ENCODE measurements around the gene IFT88. TPM values are rescaled to one million over a fixed set of nuclear protein-coding genes. Genes with fewer than 3 reads are reported as not detected.

IFT88 gene
- total and polyA plus RNA-seq, 2 of the 4 experiments (the other 2 are of a cell fraction): 5.5 to 8.6 TPM

- in situ Hi-C loops (cut with MboI; ENCODE audit: low sequenced_read_pairs): loop anchor here (10.0 to 25.0 kb wide), 2 partner anchors 195 to 513 kb away; partner anchors contain the start of gene GJB2
- no peak overlapping the region for H3K18ac ChIP-seq (ENCODE audit: low read depth, low read length)
- H2BK20ac ChIP-seq (ENCODE audit: low read depth, low read length): no peak overlapping the region
- no peaks in the 10 kb centered on the region for H3K36me3 ChIP-seq (ENCODE audit: control insufficient read depth, insufficient read depth, low read length)
- H3K27me3 ChIP-seq (ENCODE audit: control insufficient read depth, insufficient read depth, low read length): 0 out of 2 replicates have a peak, but pooled peaks cover 2% of the 10 kb centered on the region
- 100% methylated on average over 5 of the region's 6 CpGs; no CpG with 5 or more reads in 1 of the 2 experiments for WGBS, 2 experiments (ENCODE audit: extremely low coverage in 2 of 2, insufficient read length in 1 of 2)
- no peak overlapping the region for H2AK9ac ChIP-seq (replicated peaks; ENCODE audit: low read depth, low read length, poor library complexity)
- ATAC-seq (ENCODE audit: low read depth) (no peak), DNase-seq (peak; percentile 49)
- H2BK120ac ChIP-seq (ENCODE audit: low read depth, low read length): no peak overlapping the region
- H4K8ac ChIP-seq (ENCODE audit: low read depth in 2 of 2, low read length in 2 of 2): no peak overlapping the region
- H2AFZ ChIP-seq (replicated peaks; ENCODE audit: low read length, poor library complexity): no peak overlapping the region
- peaks cover 4% of the 10 kb centered on the region; the same call in 1 of the 2 replicates for H3K4me1 ChIP-seq (ENCODE audit: control insufficient read depth, insufficient read depth, low read length)
- H3K4me3 ChIP-seq (ENCODE audit: insufficient read depth, low read depth, low read length): no peak overlapping the region
- H3K9me3 ChIP-seq (ENCODE audit: control insufficient read depth, insufficient read depth, low read length): no peaks in the 10 kb centered on the region
- no peak overlapping the region for H3K4ac ChIP-seq (ENCODE audit: low read depth, low read length)
- H4K20me1 ChIP-seq (ENCODE audit: insufficient read depth, low read length): no peaks in the 10 kb centered on the region
- H3K27ac ChIP-seq (ENCODE audit: insufficient read depth, low read length): no peak overlapping the region
- H3K14ac ChIP-seq (replicated peaks; ENCODE audit: low read depth, low read length): no peak overlapping the region
- H3K4me2 ChIP-seq (ENCODE audit: low read depth, low read length): no peak overlapping the region
- H2BK5ac ChIP-seq (ENCODE audit: low read depth, low read length, poor library complexity, severe bottlenecking): no peak overlapping the region
- no peak overlapping the region for H4K5ac ChIP-seq (ENCODE audit: low read depth, low read length)
- H3K56ac ChIP-seq (ENCODE audit: extremely low read depth, insufficient read depth, low read length): no peak overlapping the region
- CTCF ChIA-PET: no interaction called here
- intact Hi-C loops (cut with micrococcal nuclease): loop anchor here (5.0 kb wide), 2 partner anchors 88 to 518 kb away; no protein-coding TSS in a partner anchor
- no peak for TF ChIP-seq MXI1 (IDR thresholded peaks at IDR 0.05; ENCODE audit: borderline replicate concordance, low read depth, low read length)
- TF ChIP-seq RCOR1 (IDR thresholded peaks at IDR 0.05; ENCODE audit: insufficient replicate concordance, low read length): no peak
- TF ChIP-seq CEBPB (IDR thresholded peaks at IDR 0.05; ENCODE audit: low read depth, low read length): no peak
- TF ChIP-seq RFX5 (IDR thresholded peaks at IDR 0.05; ENCODE audit: low read depth, low read length): no peak
- TF ChIP-seq, protein P1, sequence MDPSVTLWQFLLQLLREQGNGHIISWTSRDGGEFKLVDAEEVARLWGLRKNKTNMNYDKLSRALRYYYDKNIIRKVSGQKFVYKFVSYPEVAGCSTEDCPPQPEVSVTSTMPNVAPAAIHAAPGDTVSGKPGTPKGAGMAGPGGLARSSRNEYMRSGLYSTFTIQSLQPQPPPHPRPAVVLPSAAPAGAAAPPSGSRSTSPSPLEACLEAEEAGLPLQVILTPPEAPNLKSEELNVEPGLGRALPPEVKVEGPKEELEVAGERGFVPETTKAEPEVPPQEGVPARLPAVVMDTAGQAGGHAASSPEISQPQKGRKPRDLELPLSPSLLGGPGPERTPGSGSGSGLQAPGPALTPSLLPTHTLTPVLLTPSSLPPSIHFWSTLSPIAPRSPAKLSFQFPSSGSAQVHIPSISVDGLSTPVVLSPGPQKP (IDR thresholded peaks at IDR 0.05; ENCODE audit: borderline replicate concordance, low read depth, low read length): no peak
- no peak for TF ChIP-seq MAZ (IDR thresholded peaks at IDR 0.05; ENCODE audit: borderline replicate concordance, low read depth, low read length)
- no peak for TF ChIP-seq SMC3 (IDR thresholded peaks at IDR 0.05; ENCODE audit: low read depth, low read length)
- no peak for TF ChIP-seq BHLHE40 (IDR thresholded peaks at IDR 0.05; ENCODE audit: low read depth, low read length)
- TF ChIP-seq, protein P2, sequence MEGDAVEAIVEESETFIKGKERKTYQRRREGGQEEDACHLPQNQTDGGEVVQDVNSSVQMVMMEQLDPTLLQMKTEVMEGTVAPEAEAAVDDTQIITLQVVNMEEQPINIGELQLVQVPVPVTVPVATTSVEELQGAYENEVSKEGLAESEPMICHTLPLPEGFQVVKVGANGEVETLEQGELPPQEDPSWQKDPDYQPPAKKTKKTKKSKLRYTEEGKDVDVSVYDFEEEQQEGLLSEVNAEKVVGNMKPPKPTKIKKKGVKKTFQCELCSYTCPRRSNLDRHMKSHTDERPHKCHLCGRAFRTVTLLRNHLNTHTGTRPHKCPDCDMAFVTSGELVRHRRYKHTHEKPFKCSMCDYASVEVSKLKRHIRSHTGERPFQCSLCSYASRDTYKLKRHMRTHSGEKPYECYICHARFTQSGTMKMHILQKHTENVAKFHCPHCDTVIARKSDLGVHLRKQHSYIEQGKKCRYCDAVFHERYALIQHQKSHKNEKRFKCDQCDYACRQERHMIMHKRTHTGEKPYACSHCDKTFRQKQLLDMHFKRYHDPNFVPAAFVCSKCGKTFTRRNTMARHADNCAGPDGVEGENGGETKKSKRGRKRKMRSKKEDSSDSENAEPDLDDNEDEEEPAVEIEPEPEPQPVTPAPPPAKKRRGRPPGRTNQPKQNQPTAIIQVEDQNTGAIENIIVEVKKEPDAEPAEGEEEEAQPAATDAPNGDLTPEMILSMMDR (conservative IDR thresholded peaks at IDR 0.05; ENCODE audit: low read depth, low read length): no peak
- no peak for TF ChIP-seq FOS (IDR thresholded peaks at IDR 0.05; ENCODE audit: low read depth, low read length)
- TF ChIP-seq POLR2A (IDR thresholded peaks at IDR 0.05; ENCODE audit: low read depth, low read length): no peak
- TF ChIP-seq CHD1 (IDR thresholded peaks at IDR 0.05; ENCODE audit: low read depth, low read length): no peak
- TF ChIP-seq USF2 (IDR thresholded peaks at IDR 0.05; ENCODE audit: low read depth, low read length): no peak
- TF ChIP-seq RAD21 (IDR thresholded peaks at IDR 0.05; ENCODE audit: low read length): no peak
- no peak for TF ChIP-seq NFE2L2 (IDR thresholded peaks at IDR 0.05; ENCODE audit: low read depth, low read length)
- TF ChIP-seq MAFK (IDR thresholded peaks at IDR 0.05; ENCODE audit: low read depth, low read length): no peak
- no TSS peak for BruUV-seq (replicated peaks)
- 0 out of 4 replicates have a peak, but pooled peaks cover 0 to 5% of the 10 kb centered on the region in 2 experiments for H3K79me1 ChIP-seq (ENCODE audit: low read depth in 1 of 2, low read length in 2 of 2)
- no peak overlapping the region for H2AK5ac ChIP-seq (ENCODE audit: low read depth, low read length)
- dilution Hi-C loops (cut with HindIII; ENCODE audit: low sequenced_read_pairs, unreplicated experiment): no loop called here
- no peak overlapping the region for H3K23ac ChIP-seq (ENCODE audit: low read depth, low read length)
- H4K91ac ChIP-seq (ENCODE audit: insufficient read depth, low read depth, low read length): no peak overlapping the region
- no peak overlapping the region for H2BK15ac ChIP-seq (ENCODE audit: low read depth, low read length)
- POLR2A ChIA-PET (ENCODE audit: unreplicated experiment): no interaction called here
- H3K9ac ChIP-seq (ENCODE audit: low read depth, low read length): no peak overlapping the region
- peaks cover 7% of the 10 kb centered on the region; the same call in 1 of the 2 replicates for H3K9me1 ChIP-seq (ENCODE audit: insufficient read depth, low read length)
Measured at GRCh38 chr13:20700288-20700687, 133.3 kb downstream of the IFT88 start.

Data from IMR-90 (cell line).